ENCODE measurements around the gene POU5F2.

The POU5F2 gene

GRCh38 chr5:93717162-93717561 is 24.2 kb downstream of the POU5F2 start:
- in situ Hi-C loops (cut with MboI; ENCODE audit: low sequenced_read_pairs): no loop called here

GRCh38 chr5:93716453-93716852 is 24.9 kb downstream of the POU5F2 start:
- in situ Hi-C loops (cut with MboI; ENCODE audit: low sequenced_read_pairs): no loop called here

GRCh38 chr5:93715761-93716160 is 25.6 kb downstream of the POU5F2 start:
- in situ Hi-C loops (cut with MboI; ENCODE audit: low sequenced_read_pairs): no loop called here

- in situ Hi-C loops (cut with MboI; ENCODE audit: low sequenced_read_pairs): no loop called here
These were observed 26.1 kb downstream of the POU5F2 start for GRCh38 chr5:93715327-93715726.

- in situ Hi-C loops (cut with MboI; ENCODE audit: low sequenced_read_pairs): no loop called here
These were observed 33.0 kb downstream of the POU5F2 start for GRCh38 chr5:93708442-93708841.

- in situ Hi-C loops (cut with MboI; ENCODE audit: low sequenced_read_pairs): no loop called here
These were observed 35.5 kb downstream of the POU5F2 start for GRCh38 chr5:93705896-93706295.

GRCh38 chr5:93704996-93705395 is 36.4 kb downstream of the POU5F2 start:
- in situ Hi-C loops (cut with MboI; ENCODE audit: low sequenced_read_pairs): no loop called here

- in situ Hi-C loops (cut with MboI; ENCODE audit: low sequenced_read_pairs): no loop called here
These were observed 49.4 kb downstream of the POU5F2 start for GRCh38 chr5:93691997-93692396.
